HG02943 (cell line): ENCODE measurements around the gene IER2.
"Not testable (repeated sequence)": the region's sequence is repeated elsewhere in the genome, so short reads cannot be mapped to it uniquely, and the experiment has no call there.

Experiments used
- ATAC-seq: cut with Tn5 transposase; IDR thresholded peaks from one replicate; pipeline ENCODE4 v1.9.1; 2021; ENCODE audit warnings: mild to moderate bottlenecking, low read depth, moderate library complexity; ENCODE audit not compliant: unreplicated experiment

IER2 gene

GRCh38 chr19:13138171-13138915 lies 11.9 kb upstream of the IER2 start:
- no peak for ATAC-seq

DNA sequence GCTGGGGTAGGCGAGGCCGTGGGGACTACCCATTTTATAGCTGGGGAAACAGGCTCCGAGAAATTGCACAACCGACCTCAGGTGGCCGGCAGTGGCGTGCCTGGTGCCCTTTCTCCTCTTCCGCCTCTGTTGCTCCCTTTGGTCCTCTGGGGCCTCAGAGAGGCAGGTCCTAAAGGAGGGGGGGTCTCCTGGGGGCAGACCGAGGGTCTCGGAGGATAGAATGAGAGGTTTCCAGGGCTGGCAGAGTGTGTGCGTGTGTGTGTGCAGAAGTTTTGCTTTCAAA lies 11.4 kb upstream of the IER2 start:
- no peak for ATAC-seq

DNA sequence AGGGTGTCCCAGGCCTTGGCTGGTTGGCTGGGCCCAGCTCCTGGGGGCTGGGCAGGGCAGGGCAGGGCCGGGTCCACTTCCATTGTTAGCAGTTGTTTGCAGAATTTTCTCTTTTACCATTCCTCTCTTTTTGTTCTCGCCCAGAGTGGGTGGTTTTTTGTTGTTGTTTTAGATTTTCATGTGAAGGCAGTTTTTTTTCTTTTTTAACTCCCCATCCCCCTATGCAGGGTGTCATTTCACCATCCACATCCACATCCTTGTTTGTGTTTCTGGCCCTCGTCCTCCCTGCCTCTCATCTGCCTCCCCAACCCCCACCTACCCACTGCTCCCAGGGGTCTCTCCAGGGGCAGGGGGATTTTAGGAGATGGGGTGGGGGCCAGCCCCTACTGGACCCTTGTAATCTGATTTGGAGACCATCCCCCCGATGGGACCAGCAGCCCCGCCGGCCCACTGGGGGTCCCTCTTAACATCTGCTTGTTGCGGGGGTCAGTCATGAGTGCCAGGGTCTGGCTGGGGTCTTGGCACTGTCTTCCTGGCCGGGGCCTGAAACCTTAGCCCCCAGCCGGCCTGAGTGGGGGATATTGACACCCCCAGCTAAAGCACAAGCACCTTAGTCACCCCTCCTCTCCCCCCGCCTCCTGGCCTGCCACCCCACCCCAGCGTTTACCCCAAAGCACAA lies 10.4 kb upstream of the IER2 start:
- no peak for ATAC-seq

- ATAC-seq = no peak
Observed at GRCh38 chr19:13146763-13147563, 3.2 kb upstream of the IER2 start.

GRCh38 chr19:13149173-13149627 lies 1.0 kb upstream of the IER2 start:
- not testable (repeated sequence) for ATAC-seq

DNA sequence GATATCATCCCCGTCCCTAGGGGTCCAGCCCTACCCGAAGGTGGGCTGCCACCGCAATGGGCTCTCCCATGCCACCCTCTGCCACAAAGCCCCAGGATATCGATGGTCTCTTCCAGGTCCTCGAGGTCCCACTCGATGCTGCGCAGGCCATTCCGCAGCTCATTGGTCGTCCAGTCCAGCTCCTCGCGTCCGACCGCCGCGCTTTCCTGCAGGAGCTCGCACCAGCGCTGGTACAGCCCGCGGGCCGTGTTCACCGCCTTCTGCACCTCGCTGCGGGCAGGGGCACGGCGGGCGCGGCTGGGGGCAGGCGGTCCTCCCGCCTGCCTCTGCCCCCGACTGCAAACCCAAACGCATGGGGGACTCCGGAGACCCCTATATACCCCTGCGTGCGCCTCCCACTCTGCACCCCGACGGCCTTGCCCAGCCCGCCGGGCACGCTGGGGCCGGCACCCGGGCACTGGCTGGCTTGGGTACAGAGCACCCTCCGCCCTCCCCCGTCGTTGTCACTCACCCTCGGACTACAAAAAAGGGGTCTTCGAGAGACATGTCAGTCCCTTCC lies 504 bp upstream of the IER2 start:
- peak; percentile 1 for ATAC-seq

DNA sequence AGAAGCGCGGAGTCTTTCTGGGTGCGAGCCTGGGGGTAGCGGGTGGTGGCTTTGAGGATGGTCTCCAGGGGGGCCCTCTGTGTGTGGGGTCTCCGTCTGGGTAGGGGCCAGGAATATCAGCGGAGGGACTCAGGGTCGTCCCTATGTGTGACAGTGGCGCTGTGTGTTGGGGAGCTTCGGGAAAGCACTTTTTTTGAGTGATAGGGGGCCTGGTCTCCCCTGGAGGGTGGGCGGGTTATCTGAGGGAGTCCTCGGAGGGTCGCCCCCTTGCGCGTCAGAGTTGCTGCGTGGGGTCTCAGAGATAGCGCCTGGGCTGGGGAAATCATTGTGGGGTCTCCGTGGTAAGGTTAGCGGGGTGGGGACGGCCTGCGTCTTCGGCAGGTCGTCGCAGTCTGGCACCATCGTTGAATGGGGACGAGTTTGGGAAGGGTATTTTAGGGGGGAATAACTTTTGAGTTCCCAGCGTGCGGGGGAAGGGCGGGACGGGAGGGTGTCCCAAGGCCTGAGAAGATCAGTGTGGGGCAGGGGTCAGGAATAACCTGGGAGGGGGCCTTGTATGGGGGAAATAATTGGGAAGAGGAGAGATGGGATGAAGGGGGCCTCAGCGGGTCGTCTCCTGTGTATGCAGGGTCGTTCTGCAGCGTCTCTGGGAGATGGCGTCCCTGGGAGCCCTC lies 857 bp downstream of the IER2 start:
- no peak for ATAC-seq

- ATAC-seq = peak; percentile 34
Observed at GRCh38 chr19:13151605-13152355, 1.6 kb downstream of the IER2 start.

DNA sequence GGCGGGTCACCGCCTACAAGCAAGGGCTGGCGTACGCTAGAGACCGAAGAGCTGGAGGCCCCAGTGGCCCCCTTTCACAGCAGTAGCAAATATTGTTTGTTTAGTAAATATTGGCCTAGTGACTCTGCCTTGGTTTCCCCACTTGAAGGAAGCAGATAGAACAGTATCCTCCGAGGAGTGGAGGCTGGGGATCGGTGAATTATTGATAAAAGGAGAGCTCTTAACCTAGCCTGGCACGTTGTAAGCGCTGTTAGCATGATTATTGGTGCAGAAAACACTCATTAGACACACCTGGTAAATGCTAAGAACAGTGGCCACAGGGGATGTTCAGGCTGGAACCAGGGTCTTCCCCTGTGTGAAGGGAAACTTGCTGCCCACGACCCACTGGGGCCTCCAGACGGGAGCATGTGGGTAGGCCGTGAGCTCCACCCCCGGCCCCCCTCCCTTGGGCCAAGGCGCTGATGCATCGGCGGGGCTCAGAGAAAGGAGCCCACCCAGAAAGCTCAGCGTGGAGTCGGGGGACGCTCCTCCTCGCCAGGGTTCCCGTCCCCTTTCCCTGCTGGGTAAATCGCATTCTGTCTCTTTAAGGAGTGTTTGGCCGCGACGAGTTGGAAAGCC lies 2.3 kb downstream of the IER2 start:
- peak; percentile 3 for ATAC-seq

DNA sequence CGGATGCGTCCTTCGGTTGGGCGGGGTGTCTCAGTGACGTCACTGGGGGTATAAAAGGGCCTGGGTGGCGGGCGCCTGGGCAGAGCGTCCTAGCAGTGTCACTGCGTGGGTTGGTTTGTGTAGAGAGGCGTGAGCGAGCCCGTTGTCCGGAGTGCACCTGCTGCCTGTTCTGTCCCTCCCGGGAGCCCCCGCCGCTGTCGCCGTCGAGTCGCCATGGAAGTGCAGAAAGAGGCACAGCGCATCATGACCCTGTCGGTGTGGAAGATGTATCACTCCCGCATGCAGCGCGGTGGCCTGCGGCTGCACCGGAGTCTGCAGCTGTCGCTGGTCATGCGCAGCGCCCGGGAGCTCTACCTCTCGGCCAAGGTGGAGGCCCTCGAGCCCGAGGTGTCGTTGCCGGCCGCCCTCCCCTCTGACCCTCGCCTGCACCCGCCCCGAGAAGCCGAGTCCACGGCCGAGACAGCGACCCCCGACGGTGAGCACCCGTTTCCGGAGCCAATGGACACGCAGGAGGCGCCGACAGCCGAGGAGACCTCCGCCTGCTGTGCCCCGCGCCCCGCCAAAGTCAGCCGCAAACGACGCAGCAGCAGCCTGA lies 2.9 kb downstream of the IER2 start:
- peak; percentile 29 for ATAC-seq

DNA sequence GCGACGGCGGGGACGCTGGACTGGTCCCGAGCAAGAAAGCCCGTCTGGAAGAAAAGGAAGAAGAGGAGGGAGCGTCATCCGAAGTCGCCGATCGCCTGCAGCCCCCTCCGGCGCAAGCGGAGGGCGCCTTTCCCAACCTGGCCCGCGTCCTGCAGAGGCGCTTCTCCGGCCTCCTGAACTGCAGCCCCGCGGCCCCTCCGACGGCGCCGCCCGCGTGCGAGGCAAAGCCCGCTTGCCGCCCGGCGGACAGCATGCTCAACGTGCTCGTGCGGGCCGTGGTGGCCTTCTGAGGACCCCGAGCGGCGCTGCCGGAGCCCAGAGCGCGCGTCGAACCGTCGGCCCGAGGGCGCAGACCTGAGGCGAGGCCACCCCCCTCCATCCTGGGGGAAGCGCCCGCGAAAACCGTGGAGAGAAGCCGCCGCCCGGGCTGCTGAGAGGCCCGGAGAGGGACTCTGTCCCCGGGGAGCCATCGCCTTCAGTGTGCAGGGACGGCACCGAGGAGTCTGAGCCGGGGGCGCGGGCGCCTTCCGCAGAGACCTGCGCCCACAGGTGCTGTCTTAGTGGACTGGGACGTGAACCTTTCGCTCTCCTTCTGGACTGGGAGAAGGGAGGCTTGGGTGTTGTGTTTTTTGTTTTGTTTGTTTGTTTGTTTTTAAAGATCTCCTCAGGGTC lies 3.5 kb downstream of the IER2 start:
- no peak for ATAC-seq

DNA sequence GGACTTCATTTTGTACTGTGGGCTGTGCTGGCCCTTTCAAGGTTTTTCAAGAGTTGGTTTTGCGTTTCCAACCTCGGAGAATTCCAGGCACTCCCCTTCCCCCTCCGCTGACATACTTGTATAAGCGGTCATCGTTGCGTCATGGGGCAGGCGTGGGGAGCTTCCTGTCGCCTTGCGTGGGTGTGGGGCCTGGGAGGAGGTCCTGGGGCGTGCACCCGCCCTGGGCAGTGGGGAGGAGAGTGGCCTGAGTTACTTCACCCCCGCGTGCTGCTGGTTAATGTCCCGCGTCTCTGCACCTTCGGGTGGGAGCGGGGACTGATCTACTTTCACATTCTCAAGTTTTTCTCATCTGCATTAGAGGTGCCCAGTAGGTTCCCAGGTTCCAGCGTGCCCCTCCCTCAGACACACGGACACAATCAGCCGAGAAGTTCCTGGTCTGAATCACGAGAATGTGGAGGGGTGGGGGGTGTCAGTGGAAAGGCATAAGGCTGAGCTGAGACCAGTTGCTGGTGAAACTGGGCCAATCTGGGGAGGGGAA lies 4.1 kb downstream of the IER2 start:
- no peak for ATAC-seq

- ATAC-seq = no peak
Observed at GRCh38 chr19:13154911-13155471, 4.8 kb downstream of the IER2 start.

DNA sequence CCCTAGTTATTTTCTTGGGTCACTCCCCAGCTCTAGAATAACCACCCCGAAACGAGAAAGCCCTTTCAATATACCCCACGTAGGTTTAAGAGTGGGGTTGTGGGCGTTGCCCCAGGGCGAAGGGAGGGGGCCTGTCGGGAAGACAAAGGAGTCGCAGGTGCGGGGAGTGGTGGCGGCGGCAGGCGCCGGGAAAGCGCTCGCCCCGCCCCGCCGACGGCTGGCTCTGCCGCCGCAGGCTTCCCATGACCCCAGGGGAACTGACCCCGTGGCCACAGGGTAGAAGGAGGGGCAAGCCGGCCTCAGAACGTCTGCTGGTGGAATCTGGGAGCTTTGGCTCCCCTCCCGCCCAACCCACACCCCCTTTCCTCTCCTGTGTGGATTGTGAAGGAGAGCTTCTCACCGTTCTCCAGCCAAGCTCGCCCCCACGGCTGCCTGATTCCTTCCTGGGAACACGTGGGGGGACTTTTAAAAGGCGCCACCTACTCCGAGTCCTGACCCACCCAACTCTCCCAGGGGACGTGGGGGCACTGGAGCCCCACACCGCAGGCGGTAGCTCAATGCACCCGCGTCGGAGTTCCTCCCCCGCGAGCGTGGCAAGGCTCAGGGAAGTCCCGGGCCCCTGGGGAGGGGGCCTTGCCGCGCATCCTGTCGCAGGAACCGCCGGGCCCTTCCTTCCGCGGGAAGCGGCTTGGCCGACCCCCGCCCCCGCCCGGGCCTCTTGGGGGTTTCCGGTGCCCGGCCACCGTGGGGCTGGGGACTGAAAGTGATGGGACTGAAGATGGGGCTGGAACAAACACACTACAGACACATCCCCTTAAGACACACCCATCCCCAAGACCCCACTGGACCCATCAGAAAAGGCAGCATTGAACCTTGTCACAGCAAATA lies 5.5 kb downstream of the IER2 start:
- ATAC-seq = no peak

DNA sequence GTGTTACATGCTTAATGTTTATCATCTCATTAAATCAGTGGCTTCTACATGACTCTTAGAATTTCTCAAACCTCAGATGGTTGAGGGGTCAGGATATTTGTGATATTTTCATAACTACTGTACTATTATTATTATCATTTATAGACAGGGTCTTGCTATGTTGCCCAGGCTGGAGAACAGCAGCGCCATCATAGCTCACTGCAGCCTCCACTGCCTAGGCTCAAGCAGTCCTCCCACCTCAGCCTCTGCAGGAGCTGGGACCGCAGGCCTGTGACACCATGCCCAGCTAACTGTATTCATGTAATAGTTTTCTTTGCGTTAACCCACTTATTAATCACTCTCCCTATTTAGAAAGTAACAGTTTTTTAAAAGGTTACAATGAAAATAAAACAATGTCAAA lies 9.5 kb downstream of the IER2 start:
- no peak for ATAC-seq

GRCh38 chr19:13160557-13160956 lies 10.3 kb downstream of the IER2 start:
- no peak for ATAC-seq
